Fibroblast of the aortic adventitia (primary cell): ENCODE results near the gene CTTNBP2NL. TPM values are rescaled to one million over a fixed set of nuclear protein-coding genes. Genes with fewer than 3 reads are reported as not detected.
"Not testable (repeated sequence)": the region's sequence is repeated elsewhere in the genome, so short reads cannot be mapped to it uniquely, and the experiment has no call there.

ENCODE experiments used
- DNase-seq: peaks from one replicate; pipeline ENCODE4 v3.0.0-alpha.2; 2010; ENCODE audit warnings: low read depth
- H3K4me3 ChIP-seq: 2 replicates; pipeline ENCODE4 v1.5.1; 2011; ENCODE audit warnings: low read depth, mild to moderate bottlenecking, control low read depth, low read length, moderate library complexity
- total RNA-seq: library from RNA; depleted of rRNA; stranded (reverse); fragments of >200 nt; gene quantifications from 2 replicates; pipeline ENCODE4 v1.2.3, GENCODE V29; 2012; ENCODE audit warnings: low replicate concordance
- TF ChIP-seq, protein P1 (sequence below): IDR thresholded peaks from 2 replicates; pipeline ENCODE4 v1.5.1; 2011; ENCODE audit warnings: mild to moderate bottlenecking, low read length, control low read depth, inconsistent platforms; ENCODE audit not compliant: insufficient read depth

The CTTNBP2NL gene
- total RNA-seq, 1 donor: 27.0 TPM

DNA sequence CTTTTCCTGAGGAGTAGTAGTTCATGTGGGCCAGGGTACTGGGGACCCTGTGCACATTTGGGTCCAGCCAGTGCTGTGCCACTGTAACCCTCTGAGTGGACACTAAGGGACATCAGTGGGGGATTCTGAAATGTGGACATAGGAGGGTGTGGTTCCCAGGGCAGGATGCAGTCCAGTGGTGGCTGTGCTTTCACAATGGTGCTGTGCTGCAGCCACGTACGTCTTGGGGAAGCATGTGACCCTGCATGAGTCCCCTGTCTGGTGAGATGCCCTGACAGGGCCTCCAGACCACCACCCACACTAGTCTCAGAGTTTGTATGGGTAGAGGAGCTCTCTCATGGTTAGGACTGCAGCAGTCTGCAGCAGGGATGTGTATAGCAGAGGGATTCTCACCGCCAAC lies 75.0 kb downstream of the CTTNBP2NL start:
- H3K4me3 ChIP-seq: no peak overlapping the region
- TF ChIP-seq, protein P1, sequence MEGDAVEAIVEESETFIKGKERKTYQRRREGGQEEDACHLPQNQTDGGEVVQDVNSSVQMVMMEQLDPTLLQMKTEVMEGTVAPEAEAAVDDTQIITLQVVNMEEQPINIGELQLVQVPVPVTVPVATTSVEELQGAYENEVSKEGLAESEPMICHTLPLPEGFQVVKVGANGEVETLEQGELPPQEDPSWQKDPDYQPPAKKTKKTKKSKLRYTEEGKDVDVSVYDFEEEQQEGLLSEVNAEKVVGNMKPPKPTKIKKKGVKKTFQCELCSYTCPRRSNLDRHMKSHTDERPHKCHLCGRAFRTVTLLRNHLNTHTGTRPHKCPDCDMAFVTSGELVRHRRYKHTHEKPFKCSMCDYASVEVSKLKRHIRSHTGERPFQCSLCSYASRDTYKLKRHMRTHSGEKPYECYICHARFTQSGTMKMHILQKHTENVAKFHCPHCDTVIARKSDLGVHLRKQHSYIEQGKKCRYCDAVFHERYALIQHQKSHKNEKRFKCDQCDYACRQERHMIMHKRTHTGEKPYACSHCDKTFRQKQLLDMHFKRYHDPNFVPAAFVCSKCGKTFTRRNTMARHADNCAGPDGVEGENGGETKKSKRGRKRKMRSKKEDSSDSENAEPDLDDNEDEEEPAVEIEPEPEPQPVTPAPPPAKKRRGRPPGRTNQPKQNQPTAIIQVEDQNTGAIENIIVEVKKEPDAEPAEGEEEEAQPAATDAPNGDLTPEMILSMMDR: no peak
- no peak for DNase-seq

DNA sequence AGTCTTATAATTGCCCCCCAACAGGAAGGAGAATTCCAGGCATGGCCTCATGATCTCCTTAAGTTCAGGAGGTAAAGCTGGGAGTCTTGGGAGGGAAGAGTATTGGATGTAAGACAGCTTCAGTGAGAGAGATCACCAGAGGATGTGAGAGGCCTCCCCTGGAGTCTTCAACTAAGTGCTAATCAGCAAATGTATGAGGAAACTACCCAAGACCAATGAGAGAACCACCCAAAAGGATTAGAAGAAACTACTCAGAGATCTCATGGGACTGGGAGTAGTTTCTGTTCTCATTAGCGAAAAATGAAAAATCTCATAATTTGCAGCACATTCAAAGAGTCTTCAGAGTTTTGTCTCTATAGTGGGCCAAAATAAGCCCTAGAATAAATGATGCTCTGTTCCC lies 76.1 kb downstream of the CTTNBP2NL start:
- H3K4me3 ChIP-seq: no peak overlapping the region
- DNase-seq: no peak
- TF ChIP-seq, protein P1: no peak

DNA sequence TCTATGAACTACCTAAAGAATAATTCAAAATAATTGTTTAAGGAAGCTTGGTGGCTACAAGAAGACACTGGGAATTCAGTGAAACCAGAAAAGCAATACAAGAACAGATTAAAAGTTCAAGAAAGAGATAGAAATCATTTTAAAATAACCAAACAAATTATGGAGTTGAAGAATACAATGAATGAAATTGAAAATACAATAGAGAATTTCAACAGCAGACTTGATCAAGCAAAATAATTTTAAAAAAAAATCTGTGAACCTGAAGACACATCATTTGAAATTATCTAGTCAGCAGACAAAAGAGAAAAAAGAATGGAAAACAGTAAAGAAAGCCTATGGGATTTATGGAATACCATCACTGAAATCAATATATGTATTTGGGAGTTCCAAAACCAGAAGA lies 81.5 kb downstream of the CTTNBP2NL start:
- no peak overlapping the region for H3K4me3 ChIP-seq
- no peak for DNase-seq
- TF ChIP-seq, protein P1: no peak

DNA sequence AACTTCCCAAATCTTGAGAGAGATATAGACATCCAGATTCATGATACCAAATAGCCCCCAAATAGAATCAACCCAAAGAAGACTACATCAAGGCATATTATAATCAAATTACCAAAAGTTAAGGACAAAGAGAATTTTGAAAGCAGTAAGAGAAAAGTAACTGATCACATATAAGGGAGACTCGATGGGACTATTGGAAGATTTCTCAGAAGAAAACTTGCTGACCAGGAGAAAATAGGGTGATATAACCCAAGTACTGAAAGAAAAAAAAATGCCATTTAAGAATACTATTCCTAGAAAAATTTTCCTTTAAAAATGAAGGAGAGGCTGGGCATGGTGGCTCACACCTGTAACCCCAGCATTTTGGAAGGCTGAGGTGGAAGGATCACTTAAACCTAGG lies 82.3 kb downstream of the CTTNBP2NL start:
- DNase-seq: no peak
- TF ChIP-seq, protein P1: no peak
- H3K4me3 ChIP-seq: no peak overlapping the region

DNA sequence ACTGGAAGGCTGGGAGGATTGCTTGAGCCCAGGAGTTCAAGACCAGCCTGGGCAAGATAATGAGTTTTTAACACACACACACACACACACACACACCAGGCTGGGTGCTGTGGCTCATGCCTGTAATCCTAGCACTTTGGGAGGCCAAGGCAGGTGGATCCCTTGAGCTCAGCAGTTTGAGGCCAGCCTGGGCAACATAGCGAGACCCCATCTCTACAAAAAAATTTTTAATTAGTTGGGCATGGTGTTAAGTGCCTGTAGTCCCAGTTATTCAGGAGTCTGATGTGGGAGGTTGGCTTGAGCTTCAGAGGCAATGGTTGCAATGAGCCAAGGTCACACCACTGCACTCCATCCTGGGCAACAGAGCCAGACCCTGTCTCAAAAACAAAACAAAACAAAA lies 90.0 kb downstream of the CTTNBP2NL start:
- not testable (repeated sequence) for H3K4me3 ChIP-seq, DNase-seq

DNA sequence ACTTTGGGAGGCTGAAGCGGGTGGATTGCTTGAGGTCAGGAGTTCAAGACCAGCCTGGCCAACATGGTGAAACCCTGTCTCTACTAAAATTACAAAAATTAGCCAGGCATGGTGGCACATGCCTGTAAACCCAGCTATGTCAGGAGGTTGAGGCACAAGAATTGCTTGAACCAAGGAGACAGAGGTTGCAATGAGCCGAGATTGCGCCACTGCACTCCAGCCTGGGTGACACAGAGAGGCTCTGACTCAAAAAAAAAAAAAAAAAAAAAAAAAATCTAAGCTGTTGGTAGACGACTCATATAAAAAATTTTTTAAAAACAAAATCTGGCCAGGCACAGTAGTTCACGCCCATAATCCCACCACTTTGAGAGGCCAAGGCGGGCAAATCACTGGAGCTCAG lies 91.7 kb downstream of the CTTNBP2NL start:
- DNase-seq, H3K4me3 ChIP-seq: not testable (repeated sequence)

DNA sequence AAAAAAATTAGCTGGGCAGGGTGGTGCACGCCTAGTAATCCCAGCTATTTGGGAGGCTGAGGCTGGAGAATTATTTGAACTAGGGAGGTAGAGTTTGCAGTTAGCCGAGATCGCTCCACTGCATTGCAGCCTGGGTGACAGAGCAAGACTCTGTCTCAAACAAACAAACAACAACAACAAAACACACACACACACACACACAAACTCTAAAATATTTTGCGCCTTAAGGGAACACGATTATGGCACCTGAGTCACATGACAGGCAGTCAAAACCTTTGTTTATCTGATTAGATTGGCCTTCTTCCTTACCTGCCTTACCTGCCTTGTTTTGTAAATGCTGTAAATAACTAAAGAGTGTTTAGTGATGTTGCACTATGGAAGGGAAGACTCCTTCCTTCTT lies 92.1 kb downstream of the CTTNBP2NL start:
- H3K4me3 ChIP-seq: no peak overlapping the region
- TF ChIP-seq, protein P1: no peak
- no peak for DNase-seq

DNA sequence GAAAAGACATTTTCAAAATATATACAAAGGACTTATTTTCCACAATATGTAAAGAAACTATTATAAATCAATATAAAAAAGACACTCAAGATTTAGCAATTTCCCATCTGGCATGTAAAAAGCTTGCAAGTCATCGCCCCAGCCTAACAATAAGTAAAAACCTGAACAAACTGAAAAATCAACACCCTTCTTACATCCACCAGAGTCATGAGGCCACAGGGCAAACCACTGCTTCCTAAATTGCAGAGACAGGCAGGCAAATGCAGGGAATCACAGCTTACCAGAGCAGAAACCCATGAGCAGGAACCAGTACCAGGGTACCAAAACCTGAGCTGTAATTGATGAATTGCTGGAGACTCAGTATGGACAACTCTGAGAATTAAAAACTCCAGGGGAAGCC lies 96.1 kb downstream of the CTTNBP2NL start:
- no peak overlapping the region for H3K4me3 ChIP-seq
- TF ChIP-seq, protein P1: no peak
- DNase-seq: no peak
